ENCODE data around the gene KLRD1.
"Not testable (repeated sequence)": the region's sequence is repeated elsewhere in the genome, so short reads cannot be mapped to it uniquely, and the experiment has no call there.

KLRD1 gene

GRCh38 chr12:10367714-10368113 lies 60.0 kb downstream of the KLRD1 start:
- FAIRE-seq; DNase-seq (ENCODE audit: insufficient read length, low spot score): not testable (repeated sequence)

GRCh38 chr12:10368206-10369171 lies 60.8 kb downstream of the KLRD1 start:
- no peak for FAIRE-seq
- DNase-seq (ENCODE audit: insufficient read length, low spot score), result no peak

- FAIRE-seq, result no peak
- DNase-seq (ENCODE audit: insufficient read length, low spot score), result no peak
These were observed 62.1 kb downstream of the KLRD1 start for GRCh38 chr12:10369557-10370415.

GRCh38 chr12:10371893-10372535 lies 64.3 kb downstream of the KLRD1 start:
- not testable (repeated sequence) for DNase-seq (ENCODE audit: insufficient read length, low spot score); FAIRE-seq

GRCh38 chr12:10372559-10372958 lies 64.9 kb downstream of the KLRD1 start:
- DNase-seq (ENCODE audit: insufficient read length, low spot score) (no peak), FAIRE-seq (no peak)

GRCh38 chr12:10374624-10375018 lies 67.0 kb downstream of the KLRD1 start:
- DNase-seq (ENCODE audit: insufficient read length, low spot score) (no peak), FAIRE-seq (no peak)

- FAIRE-seq; DNase-seq (ENCODE audit: insufficient read length, low spot score): not testable (repeated sequence)
These were observed 71.1 kb downstream of the KLRD1 start for GRCh38 chr12:10378737-10379136.

Data from GM19239 (cell line).